Umbilical cord (tissue), 1 donor: ENCODE results near the gene GIT1. TPM values are rescaled to one million over a fixed set of nuclear protein-coding genes. Genes with fewer than 3 reads are reported as not detected.

Source experiments
- total RNA-seq: library from RNA; depleted of rRNA; stranded (reverse); fragments of >200 nt; gene quantifications from one replicate; pipeline ENCODE4 v1.2.3, GENCODE V29; 2014; ENCODE audit warnings: low replicate concordance; ENCODE audit not compliant: insufficient read depth

GIT1 gene
- total RNA-seq, 1 donor from 2014 or later = 1.9 TPM

Other genes starting within 250 kb of the GIT1 start
- 84.7 TPM for gene TAOK1, start 199.3 kb downstream of the GIT1 start, total RNA-seq
- gene ABHD15, start 22.6 kb downstream of the GIT1 start, total RNA-seq = 3.1 TPM
- 51.3 TPM for gene TP53I13, start 20.9 kb downstream of the GIT1 start, total RNA-seq
- gene ANKRD13B, start 3.5 kb upstream of the GIT1 start, total RNA-seq = 3.6 TPM
- 1.9 TPM for gene CORO6, start 33.3 kb upstream of the GIT1 start, total RNA-seq